ENCODE measurements around the gene GALNT17. TPM values are rescaled to one million over a fixed set of nuclear protein-coding genes. Genes with fewer than 3 reads are reported as not detected.

Gene GALNT17
- total and polyA plus RNA-seq, 5 donors, result 0.71 to 9.0 (median 5.2) TPM

DNA sequence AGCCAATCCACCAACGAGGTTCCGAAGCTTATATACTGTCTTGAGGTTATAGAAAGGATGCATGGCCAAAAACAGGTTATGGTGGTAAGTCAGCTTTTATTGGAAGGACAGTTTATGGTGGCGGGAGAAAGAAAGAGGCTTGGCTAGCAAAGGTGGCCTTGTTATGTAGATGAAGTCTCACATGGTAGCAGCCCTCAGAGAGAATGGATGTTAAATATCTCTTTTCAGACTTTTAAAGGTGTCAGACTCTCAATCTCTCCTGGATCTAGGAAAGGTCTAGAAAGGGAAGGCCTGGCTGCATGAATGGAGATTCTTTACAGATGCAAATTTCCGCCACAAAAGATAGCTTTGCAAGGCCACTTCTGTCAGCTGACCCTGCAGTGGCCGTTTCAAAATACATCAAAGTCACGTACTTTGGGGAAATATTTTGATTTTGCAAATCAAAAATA, 333.8 kb downstream of the GALNT17 start:
- no peak overlapping the region for H3K27ac ChIP-seq (ENCODE audit: low read length)
- H3K27me3 ChIP-seq (ENCODE audit: control insufficient read depth, insufficient read depth), result no peaks in the 10 kb centered on the region
- H3K4me1 ChIP-seq (ENCODE audit: control insufficient read depth, insufficient read depth, low read length), result no peaks in the 10 kb centered on the region
- no peaks in the 10 kb centered on the region for H3K9me3 ChIP-seq (ENCODE audit: control insufficient read depth, low read length)
- no peak overlapping the region for H3K4me3 ChIP-seq (ENCODE audit: low read length)
- ATAC-seq (no peak), DNase-seq (no peak)
- 58% methylated on average over 6 of the region's 6 CpGs for WGBS
- intact Hi-C loops (cut with DNase I), result no loop called here

- Histone ChIP-seq H3K27me3 (ENCODE audit: control insufficient read depth, insufficient read depth) (no peaks in the 10 kb centered on the region), H3K4me1 (ENCODE audit: control insufficient read depth, insufficient read depth, low read length) (no peaks in the 10 kb centered on the region), H3K4me3 (ENCODE audit: low read length) (no peak overlapping the region), H3K9me3 (ENCODE audit: control insufficient read depth, low read length) (no peaks in the 10 kb centered on the region), H3K27ac (ENCODE audit: low read length) (no peak overlapping the region)
- intact Hi-C loops (cut with DNase I), result no loop called here
- WGBS, result 69% methylated on average over 5 of the region's 5 CpGs
- ATAC-seq (no peak), DNase-seq (no peak)
These were observed 334.7 kb downstream of the GALNT17 start for GRCh38 chr7:71466448-71467145.

GRCh38 chr7:71470326-71470725, 338.4 kb downstream of the GALNT17 start:
- intact Hi-C loops (cut with DNase I), result no loop called here
- no peaks in the 10 kb centered on the region for H3K27me3 ChIP-seq (ENCODE audit: control insufficient read depth, insufficient read depth)
- ATAC-seq (no peak), DNase-seq (no peak)
- 59% methylated on average over 6 of the region's 6 CpGs for WGBS
- H3K27ac ChIP-seq (ENCODE audit: low read length), result no peak overlapping the region
- H3K9me3 ChIP-seq (ENCODE audit: control insufficient read depth, low read length), result peaks cover 2% of the 10 kb centered on the region
- no peak overlapping the region for H3K4me3 ChIP-seq (ENCODE audit: low read length)
- H3K4me1 ChIP-seq (ENCODE audit: control insufficient read depth, insufficient read depth, low read length), result no peaks in the 10 kb centered on the region

DNA sequence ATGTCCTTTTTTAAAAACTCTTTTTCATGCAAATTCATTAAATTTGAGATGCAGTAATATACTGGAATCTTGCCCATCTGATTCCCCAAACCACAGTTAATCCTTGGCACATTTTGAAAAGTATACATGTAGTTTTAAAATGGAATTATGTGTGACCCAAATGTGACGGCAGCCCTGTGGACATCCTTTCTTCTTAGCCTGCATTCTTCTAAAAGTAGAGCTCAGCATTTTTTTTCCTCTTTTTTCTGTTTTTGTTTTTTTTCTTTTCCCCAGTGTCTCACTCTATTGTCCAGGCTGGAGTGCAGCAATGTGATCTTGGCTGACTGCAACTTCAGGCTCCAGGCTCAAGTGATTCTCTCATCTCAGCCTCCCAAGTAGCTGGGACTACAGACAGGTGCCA, 338.9 kb downstream of the GALNT17 start:
- ATAC-seq (no peak), DNase-seq (no peak)
- intact Hi-C loops (cut with DNase I), result no loop called here
- Histone ChIP-seq H3K27ac (ENCODE audit: low read length) (no peak overlapping the region), H3K4me1 (ENCODE audit: control insufficient read depth, insufficient read depth, low read length) (no peaks in the 10 kb centered on the region), H3K4me3 (ENCODE audit: low read length) (no peak overlapping the region), H3K27me3 (ENCODE audit: control insufficient read depth, insufficient read depth) (no peaks in the 10 kb centered on the region), H3K9me3 (ENCODE audit: control insufficient read depth, low read length) (peaks cover 2% of the 10 kb centered on the region)
- WGBS, result 65% methylated on average over 1 of the region's 1 CpG

DNA sequence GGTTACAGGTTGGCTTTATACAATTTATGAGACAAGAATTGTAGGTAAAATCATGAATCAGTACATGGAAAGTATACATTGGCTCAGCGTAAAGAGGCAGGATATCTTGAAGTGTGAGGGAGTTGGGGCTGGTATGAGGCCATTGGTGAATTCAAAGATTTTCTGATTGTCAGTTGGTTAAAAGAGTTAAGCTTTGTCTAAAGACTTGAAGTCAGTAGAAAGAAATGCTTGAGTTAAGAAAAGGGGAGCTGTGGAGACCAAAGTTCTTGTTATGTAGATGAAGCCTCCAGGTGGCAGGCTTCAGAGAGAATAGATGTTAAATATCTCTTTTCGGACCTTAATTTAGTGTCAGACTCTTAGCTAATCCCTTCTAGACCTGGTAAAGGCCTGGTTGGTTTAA, 341.0 kb downstream of the GALNT17 start:
- Histone ChIP-seq H3K4me3 (ENCODE audit: low read length) (no peak overlapping the region), H3K4me1 (ENCODE audit: control insufficient read depth, insufficient read depth, low read length) (no peaks in the 10 kb centered on the region), H3K27me3 (ENCODE audit: control insufficient read depth, insufficient read depth) (no peaks in the 10 kb centered on the region), H3K9me3 (ENCODE audit: control insufficient read depth, low read length) (peaks cover 2% of the 10 kb centered on the region), H3K27ac (ENCODE audit: low read length) (no peak overlapping the region)
- 84% methylated on average over 2 of the region's 2 CpGs for WGBS
- intact Hi-C loops (cut with DNase I), result no loop called here
- no peak for ATAC-seq
- DNase-seq, result no peak

DNA sequence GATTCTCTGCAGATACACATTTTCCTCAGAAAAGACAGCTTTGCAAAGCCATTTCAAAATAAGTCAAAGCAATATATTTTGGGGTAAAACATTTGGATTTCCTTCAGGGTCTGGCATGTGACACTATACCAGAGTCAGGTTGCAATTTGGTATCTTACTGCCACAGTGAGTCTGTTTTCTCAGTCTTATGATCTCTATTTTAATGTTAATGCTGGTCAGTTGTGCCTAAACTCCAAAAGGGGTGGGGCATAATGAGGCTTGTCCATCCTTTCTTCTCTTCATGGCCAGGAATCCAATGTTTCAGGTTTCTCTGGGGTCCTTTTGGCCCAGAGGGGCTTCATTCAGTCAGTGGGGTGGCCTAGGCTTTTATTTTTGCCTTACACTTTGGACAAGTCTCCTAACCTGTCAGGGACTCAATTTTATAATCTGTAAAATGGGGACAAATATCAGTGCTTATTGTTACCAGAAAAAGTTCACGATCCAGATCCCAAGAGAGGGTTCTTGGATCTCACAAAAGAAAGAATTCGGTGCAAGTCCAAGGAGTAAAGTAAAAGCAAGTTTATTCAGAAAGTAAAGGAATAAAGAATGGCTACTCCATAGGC, 341.5 kb downstream of the GALNT17 start:
- intact Hi-C loops (cut with DNase I), result no loop called here
- Histone ChIP-seq H3K9me3 (ENCODE audit: control insufficient read depth, low read length) (peaks cover 2% of the 10 kb centered on the region), H3K4me1 (ENCODE audit: control insufficient read depth, insufficient read depth, low read length) (no peaks in the 10 kb centered on the region), H3K27ac (ENCODE audit: low read length) (no peak overlapping the region), H3K4me3 (ENCODE audit: low read length) (no peak overlapping the region), H3K27me3 (ENCODE audit: control insufficient read depth, insufficient read depth) (no peaks in the 10 kb centered on the region)
- DNase-seq, result no peak
- WGBS, result 79% methylated on average over 2 of the region's 2 CpGs
- no peak for ATAC-seq

DNA sequence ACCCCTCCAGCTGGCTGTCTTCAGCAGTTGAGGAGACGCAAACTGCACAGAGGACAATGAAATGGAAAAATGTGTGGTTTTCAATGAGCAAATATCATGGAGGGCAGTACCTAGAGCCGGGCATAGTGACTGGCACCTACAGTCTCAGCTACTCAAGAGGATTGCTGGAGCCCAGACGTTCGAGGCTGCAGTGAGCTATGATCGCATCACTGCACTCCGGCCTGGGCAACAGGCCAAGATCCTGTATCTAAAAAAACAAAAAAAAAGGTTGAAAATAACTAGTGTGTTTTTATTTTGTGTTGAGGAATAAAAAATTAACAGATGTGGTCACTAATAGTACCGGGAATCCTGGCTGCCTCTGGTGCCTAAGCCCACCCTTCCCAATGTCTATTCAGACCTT, 345.5 kb downstream of the GALNT17 start:
- Histone ChIP-seq H3K4me1 (ENCODE audit: control insufficient read depth, insufficient read depth, low read length) (no peaks in the 10 kb centered on the region), H3K4me3 (ENCODE audit: low read length) (no peak overlapping the region), H3K27me3 (ENCODE audit: control insufficient read depth, insufficient read depth) (no peaks in the 10 kb centered on the region), H3K27ac (ENCODE audit: low read length) (no peak overlapping the region), H3K9me3 (ENCODE audit: control insufficient read depth, low read length) (peaks cover 2% of the 10 kb centered on the region)
- no peak for DNase-seq
- no peak for ATAC-seq
- intact Hi-C loops (cut with DNase I), result no loop called here
- 59% methylated on average over 7 of the region's 7 CpGs for WGBS

DNA sequence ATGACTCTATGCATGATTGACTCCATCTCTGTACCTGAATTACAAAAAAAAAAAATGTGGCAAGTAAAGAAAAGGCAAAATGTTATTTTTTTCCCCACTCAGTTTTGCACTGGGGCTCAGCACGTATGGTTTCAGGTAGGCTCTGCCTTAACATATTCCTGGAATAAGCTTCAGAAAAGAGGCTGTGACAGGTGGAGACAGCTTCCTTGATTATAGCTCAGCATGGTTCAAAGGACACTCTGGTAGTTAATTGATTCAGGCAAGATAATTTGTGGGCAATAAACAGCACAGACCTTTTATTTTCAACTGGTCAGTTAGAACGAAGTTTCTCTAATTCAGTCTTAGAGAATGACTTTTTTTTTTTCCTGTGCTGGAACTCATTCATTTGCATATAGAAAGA, 347.3 kb downstream of the GALNT17 start:
- H3K27ac ChIP-seq (ENCODE audit: low read length), result no peak overlapping the region
- WGBS, result 66% methylated on average over 2 of the region's 2 CpGs
- no peak overlapping the region for H3K4me3 ChIP-seq (ENCODE audit: low read length)
- DNase-seq (no peak), ATAC-seq (no peak)
- H3K27me3 ChIP-seq (ENCODE audit: control insufficient read depth, insufficient read depth), result no peaks in the 10 kb centered on the region
- peaks cover 2% of the 10 kb centered on the region for H3K9me3 ChIP-seq (ENCODE audit: control insufficient read depth, low read length)
- H3K4me1 ChIP-seq (ENCODE audit: control insufficient read depth, insufficient read depth, low read length), result no peaks in the 10 kb centered on the region
- intact Hi-C loops (cut with DNase I), result no loop called here

- no peaks in the 10 kb centered on the region for H3K9me3 ChIP-seq (ENCODE audit: control insufficient read depth, low read length)
- no peaks in the 10 kb centered on the region for H3K4me1 ChIP-seq (ENCODE audit: control insufficient read depth, insufficient read depth, low read length)
- DNase-seq (no peak), ATAC-seq (no peak)
- WGBS, result 80% methylated on average over 2 of the region's 2 CpGs
- no peaks in the 10 kb centered on the region for H3K27me3 ChIP-seq (ENCODE audit: control insufficient read depth, insufficient read depth)
- intact Hi-C loops (cut with DNase I), result no loop called here
- H3K27ac ChIP-seq (ENCODE audit: low read length), result no peak overlapping the region
- no peak overlapping the region for H3K4me3 ChIP-seq (ENCODE audit: low read length)
These were observed 348.8 kb downstream of the GALNT17 start for GRCh38 chr7:71480791-71481190.

- no peak for DNase-seq
- Histone ChIP-seq H3K27me3 (ENCODE audit: control insufficient read depth, insufficient read depth) (no peaks in the 10 kb centered on the region), H3K27ac (ENCODE audit: low read length) (no peak overlapping the region), H3K4me3 (ENCODE audit: low read length) (no peak overlapping the region), H3K4me1 (ENCODE audit: control insufficient read depth, insufficient read depth, low read length) (no peaks in the 10 kb centered on the region), H3K9me3 (ENCODE audit: control insufficient read depth, low read length) (no peaks in the 10 kb centered on the region)
- 92% methylated on average over 6 of the region's 6 CpGs for WGBS
- intact Hi-C loops (cut with DNase I), result no loop called here
- ATAC-seq, result no peak
These were observed 350.3 kb downstream of the GALNT17 start for GRCh38 chr7:71482284-71482683.

- no peak for DNase-seq
- Histone ChIP-seq H3K27ac (ENCODE audit: low read length) (no peak overlapping the region), H3K4me3 (ENCODE audit: low read length) (no peak overlapping the region), H3K4me1 (ENCODE audit: control insufficient read depth, insufficient read depth, low read length) (no peaks in the 10 kb centered on the region), H3K27me3 (ENCODE audit: control insufficient read depth, insufficient read depth) (no peaks in the 10 kb centered on the region), H3K9me3 (ENCODE audit: control insufficient read depth, low read length) (no peaks in the 10 kb centered on the region)
- intact Hi-C loops (cut with DNase I), result no loop called here
- WGBS, result 87% methylated on average over 3 of the region's 3 CpGs
- ATAC-seq, result no peak
These were observed 352.4 kb downstream of the GALNT17 start for GRCh38 chr7:71484380-71484779.
